Stimulated activated CD4-positive, alpha-beta T cell treated with anti-CD3 and anti-CD28 coated beads, Interleukin-2, amount 100 ng/mL, for 4 hours (primary cell): ENCODE measurements around the gene UNC5C.

ENCODE experiments used
- DNase-seq: peaks from one replicate; pipeline ENCODE4 v3.0.0-alpha.2; 2020; ENCODE audit warnings: low read depth

Gene UNC5C

DNA sequence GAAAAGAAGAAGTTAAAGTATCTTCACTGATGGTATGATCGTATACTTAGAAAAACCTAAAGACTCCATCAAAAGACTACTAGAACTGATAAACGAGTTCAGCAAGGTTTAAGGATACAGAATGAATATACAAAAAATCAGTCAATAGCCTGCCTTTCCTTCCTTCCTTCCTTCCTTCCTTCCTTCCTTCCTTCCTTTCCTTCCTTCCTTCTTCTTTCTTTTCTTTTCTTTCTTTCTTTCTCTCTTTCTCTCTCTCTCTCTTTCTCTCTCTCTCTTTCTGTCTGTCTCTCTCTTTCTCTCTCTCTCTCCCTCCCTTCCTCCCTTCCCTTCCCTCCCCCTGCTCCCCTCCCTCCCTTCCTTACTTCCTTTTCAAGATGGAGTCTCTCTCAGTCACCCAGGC is 428.3 kb downstream of the UNC5C start:
- DNase-seq: no peak

DNA sequence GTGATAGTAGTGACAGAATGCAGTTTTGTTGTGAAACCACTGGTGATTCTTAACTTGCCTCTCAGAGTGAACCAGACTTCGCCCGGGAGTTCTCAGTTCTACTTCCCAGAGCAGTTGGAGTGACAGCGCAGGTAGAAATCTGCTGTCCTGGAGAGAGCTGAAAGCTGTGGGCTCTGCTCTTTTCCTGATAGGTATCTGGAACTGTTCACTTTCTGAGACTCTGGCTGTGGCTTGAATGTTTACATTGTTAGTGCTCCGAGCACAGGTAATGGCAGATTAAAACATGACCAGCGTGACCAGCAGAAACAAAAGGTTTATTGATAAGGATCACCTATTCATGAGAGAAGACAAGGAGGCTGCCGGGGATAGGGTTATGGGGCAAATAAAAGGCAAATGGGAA is 430.3 kb downstream of the UNC5C start:
- no peak for DNase-seq

DNA sequence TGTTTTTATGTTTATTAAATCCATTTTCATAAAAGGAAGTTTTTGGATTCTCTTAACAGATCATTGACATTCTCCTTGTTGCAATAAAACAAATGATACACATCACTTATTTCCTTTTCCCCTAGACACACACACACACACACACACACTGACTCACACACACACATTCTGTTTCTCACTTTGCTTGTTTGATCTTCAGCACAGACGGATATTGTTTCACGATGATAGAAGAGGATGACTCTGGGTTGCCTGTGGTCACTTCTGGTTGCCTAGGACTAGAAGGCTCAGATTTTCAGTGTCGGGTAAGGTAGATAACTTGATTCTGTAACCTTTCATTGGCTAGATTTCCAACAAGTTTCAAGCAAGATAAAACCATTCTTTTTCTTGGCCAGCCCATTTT is 434.3 kb downstream of the UNC5C start:
- no peak for DNase-seq
